HG03045 (cell line): ENCODE results near the gene BORCS5.
"Not testable (repeated sequence)": the region's sequence is repeated elsewhere in the genome, so short reads cannot be mapped to it uniquely, and the experiment has no call there.

Experiments used
- ATAC-seq: cut with Tn5 transposase; IDR thresholded peaks from one replicate; pipeline ENCODE4 v1.9.1; 2021; ENCODE audit warnings: mild to moderate bottlenecking, moderate library complexity; ENCODE audit not compliant: unreplicated experiment

BORCS5 gene

GRCh38 chr12:12356896-12357718 is at the start of gene BORCS5:
TSS of gene BORCS5 (plus strand) at chr12:12357078. CDS start at chr12:12357452, 374 bp downstream.
- peak; percentile 89 for ATAC-seq

DNA sequence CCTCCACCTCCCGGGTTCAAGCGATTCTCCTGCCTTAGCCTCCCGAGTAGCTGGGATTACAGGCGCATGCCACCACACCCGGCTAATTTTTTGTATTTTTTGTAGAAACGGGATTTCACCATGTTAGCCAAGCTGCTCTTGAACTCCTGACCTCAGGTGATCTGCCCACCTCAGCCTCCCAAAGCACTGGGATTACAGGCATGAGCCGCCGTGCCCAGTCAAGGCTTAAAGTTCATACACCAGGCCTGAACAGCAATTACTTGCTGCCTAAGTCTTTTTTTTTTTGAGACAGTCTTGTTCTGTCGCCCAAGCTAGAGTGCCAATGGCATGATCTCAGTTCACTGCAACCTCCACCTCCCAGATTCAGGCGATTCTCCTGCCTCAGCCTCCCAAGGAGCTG is 46.2 kb upstream of the BORCS5 start:
- not testable (repeated sequence) for ATAC-seq

DNA sequence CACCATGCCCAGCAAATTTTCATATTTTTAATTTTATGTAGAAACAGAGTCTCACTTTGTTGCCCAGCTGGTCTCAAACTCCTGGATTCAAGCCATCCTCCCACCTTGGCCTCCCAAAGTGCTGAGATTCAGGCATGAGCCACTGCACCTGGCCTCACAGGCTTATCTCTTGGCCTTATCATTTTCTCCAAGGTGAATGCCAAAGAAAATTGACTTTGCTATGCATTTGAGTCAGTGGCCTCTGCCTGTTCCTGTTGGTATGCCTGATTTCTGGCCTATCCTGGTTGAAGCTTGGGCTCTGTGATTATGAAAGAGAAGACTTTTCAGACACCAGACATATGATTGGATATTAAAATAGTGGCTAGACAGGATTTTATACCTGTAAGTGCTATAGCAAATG is 41.0 kb upstream of the BORCS5 start:
- no peak for ATAC-seq

DNA sequence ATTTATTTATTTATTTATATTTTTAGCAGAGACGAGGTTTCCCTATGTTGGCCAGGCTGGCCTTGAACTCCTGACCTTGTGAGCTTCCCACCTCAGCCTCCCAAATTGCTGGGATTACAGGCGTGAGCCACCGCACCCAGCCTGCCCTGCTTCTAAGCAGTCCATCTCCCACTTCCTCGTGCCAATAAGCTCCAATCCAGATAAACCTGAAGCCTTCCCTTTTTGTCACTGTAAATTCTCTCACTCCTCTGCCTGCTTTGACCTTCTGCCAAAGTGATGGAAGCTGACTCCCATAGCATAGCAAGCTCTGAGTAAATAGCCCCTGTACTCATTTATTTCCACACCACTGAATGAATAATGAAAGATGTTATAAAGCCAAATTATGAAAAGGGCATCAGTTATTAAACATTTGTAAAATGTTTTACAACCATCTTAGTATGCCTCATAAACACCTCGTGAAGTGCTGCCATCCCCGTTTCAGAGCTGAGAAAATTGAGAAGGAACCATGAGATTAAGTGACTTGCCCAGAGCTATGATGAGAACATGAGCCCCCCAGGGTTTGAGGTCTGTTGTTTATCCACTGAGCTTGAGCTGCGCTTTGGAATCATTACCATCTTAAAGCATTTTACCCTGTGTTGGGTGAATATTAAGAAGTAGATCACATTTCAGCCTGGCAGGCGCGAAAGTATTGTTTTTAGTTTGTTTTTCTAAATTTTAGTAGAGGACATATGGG is 37.3 kb upstream of the BORCS5 start:
- no peak for ATAC-seq

DNA sequence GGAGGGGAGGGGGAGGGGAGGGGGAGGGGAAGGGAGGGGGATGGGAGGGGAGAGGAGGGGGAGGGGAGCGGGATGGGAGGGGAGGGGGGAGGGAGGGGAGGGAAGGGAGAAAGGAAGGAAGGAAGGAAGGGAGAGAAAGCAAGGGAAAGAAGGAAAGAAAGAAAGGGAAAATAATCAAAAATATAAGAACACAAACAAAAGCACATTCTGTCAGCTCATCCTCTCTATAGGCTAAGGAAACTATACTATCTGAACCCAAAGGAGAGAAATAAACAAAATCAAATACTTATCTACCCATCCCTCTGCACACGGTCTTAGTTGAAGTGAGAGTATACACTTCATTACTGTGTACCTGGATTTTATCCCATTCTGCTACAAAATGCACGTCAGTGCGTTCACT is 33.8 kb upstream of the BORCS5 start:
- ATAC-seq, result no peak

DNA sequence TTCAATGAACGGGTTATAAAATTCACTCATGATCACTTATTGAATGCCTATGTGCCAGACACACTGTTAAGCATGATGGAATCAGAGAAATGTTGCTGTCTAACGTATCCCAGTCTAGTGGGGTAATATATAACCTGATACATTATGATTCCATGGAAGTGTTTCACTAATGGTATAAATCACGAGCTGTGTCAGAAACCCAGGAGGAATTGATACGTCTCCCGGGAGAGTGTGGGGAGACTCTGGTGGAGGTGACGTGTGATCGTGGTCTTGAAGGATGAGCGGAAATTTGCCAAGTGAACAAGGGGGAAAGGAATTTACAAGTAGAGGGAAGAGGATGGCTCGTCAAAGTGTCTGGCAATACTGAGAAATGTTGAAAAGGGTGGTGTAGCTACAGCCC is 33.3 kb upstream of the BORCS5 start:
- ATAC-seq, result no peak

GRCh38 chr12:12326262-12326661 is 30.6 kb upstream of the BORCS5 start:
- no peak for ATAC-seq

DNA sequence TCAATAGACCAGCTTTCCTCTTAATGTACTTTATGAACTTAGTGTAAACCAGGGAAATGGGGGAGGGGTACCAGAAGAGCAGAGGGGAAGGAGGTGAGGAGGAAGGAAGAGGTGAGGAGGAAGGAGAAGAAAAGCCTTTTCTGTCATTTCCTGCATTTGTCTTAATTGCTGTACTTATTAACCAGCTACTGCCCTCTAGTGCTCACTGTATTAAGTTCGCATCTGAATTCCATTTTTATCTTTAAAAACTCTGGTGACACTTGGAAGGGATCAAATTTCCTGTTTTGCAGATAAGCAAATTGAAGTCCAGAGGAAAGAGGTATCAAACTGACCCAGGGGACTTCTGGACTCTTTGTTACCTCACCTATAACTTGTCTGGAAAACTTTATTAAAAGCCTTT is 29.1 kb upstream of the BORCS5 start:
- no peak for ATAC-seq

DNA sequence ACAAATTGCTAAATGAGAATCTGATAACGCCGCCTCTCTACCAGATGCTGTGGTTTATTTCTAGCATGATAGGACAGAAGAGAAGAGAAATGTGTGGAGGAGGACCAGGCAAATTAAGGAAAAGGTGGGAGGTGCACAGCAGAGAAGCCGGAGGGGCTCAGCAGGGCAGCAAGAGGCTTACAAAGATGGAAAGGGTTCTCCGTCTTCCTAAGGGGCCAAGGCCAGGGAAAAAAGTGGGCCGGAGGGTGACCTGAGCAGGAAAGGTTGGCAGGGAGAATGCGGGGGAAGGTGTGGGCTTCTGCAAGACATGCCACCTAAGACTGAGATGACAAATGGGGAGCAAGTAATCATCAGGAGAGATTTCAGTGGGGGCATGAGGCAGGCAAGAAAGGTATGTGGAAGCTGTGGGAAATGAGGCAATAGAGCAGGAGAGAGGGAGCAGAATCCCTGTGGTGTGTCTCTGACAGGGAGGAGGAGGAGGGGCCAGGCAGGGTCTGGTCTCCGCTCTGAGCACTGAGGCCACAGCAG is 25.6 kb upstream of the BORCS5 start:
- ATAC-seq, result no peak

DNA sequence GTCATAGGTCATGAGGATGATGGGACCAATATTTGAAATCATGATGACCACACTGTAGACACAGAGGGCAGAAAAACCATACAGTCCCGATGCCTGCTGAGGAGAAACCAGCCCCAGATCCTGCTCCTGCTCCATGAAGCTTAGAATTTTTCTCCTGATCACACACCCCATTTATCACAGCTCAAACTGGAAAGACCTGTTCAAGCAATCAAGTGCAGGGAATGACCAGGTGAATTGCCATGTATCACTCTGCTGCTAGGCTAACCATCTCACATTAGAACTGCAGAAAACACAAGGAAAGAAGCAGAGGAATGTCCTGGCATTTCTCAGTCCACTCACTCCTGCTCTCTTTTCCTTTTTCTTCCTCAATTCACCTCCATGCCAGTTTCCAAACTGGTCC is 25.0 kb upstream of the BORCS5 start:
- no peak for ATAC-seq

GRCh38 chr12:12333407-12334366 is 23.2 kb upstream of the BORCS5 start:
- ATAC-seq, result no peak

DNA sequence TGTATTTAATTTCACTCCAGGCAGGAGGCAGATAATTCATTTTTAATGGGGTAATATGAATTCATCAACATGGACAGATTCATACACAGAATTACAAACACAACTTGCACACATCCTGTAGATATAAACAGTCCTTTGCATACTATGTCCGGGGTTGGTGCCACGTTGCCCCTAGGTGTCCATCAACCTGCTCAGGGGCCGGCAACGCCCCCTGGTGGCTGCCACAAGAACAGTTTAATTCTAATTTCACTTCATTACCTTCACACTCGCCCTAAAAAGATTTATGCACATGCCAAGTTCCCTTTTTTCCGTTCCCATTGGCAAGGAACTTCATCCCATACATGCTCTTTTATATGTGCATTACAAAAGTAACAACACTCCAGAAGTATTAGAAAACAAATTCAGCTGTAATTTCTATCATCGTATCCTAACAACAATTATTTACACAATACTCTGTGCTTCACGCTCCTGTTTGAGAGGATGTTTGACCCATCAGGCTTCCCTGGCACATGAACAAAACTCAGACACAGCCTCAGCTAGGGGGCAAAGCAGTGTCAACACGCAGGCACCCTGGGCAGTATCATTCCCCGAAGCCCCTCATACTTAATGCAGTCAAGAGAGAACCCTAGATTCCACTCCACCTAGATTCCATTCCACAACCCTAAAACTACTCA is 22.4 kb upstream of the BORCS5 start:
- no peak for ATAC-seq

DNA sequence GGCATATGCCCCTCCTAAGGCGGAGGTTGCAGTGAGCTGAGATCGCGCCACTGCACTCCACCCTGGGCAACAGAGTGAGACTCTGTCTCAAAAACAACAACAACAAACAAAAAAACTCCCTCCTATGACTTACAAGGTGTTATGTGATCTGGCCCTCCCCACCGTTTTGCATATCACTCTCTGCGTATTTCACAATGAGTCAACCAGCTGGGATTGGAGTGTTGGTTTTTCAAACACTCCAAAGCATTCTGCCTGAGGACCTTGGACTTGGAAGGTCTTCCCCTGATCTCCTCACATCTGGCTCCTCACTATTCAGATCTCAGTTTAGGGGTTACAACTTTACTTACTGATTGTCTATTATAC is 20.8 kb upstream of the BORCS5 start:
- peak; percentile 51 for ATAC-seq

DNA sequence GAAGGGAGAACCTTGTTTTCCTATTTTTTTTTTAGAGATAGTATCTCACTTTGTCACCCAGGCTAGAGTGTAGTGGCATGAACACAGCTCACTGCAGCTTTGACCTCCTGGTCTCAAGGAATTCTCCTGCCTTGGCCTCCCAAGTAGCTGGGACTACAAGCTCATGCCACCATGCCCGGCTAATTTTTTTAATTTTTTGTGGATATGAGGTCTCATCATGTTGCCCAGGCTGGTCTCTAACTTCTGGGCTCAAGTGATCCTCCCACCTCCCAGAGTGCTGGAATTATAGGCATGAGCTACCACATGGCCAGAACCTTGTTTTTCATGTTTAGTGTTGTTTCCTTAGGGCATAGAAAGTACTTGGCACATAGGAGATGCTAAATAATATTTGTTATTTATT is 20.4 kb upstream of the BORCS5 start:
- no peak for ATAC-seq

GRCh38 chr12:12338527-12339168 is 18.2 kb upstream of the BORCS5 start:
- no peak for ATAC-seq

- ATAC-seq, result no peak
Measured at GRCh38 chr12:12349711-12350665, 6.9 kb upstream of the BORCS5 start, which contains the start of gene MANSC1. TSS of gene MANSC1 (minus strand) at chr12:12350242. CDS start at chr12:12343314, 6,928 bp downstream.

DNA sequence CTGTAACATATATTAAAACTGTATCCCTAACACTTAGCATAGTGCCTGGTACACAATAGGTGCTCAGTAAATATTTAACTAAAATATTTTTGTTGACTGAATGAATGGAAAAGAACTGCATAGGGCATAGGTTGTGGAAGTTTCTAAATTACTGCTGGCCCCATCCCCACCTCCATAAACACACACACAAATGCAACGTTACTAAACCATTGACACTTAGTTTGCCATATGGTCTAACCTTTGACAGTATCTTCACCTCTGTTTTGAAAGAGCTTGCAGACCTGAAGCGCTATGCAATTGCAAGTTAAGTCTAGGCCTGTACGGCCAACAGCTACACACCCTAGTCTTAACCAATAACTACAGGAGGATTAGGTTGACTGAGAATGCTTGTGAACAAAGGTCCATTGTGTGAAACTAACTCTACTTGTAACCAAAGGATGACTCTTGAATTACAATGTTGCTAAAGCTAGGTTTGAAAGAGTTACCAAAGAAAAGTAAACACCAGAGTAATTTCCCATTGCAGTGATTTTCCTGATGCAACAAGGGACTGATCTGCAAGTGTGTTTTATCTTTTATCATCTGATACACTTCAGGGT is 5.9 kb upstream of the BORCS5 start:
- no peak for ATAC-seq

- ATAC-seq, result not testable (repeated sequence)
Measured at GRCh38 chr12:12351468-12352185, 5.3 kb upstream of the BORCS5 start.
